HCT116 (cell line): ENCODE results near the gene PTH2. TPM values are rescaled to one million over a fixed set of nuclear protein-coding genes. Genes with fewer than 3 reads are reported as not detected.

Experiments
- ATAC-seq: fragments of 200-7000 bp; cut with Tn5 transposase; 2 replicates; pipeline ENCODE4 v1.9.1; 2020; ENCODE audit warnings: mild to moderate bottlenecking, moderate library complexity
- BruUV-seq: library from RNA; stranded (reverse); fragments of 400-500 nt; replicated peaks from 2 replicates; lab custom pipeline; 2021; lab: Mats Ljungman, UMichigan
- CTCF ChIA-PET: fragments of 300-600 bp; sonication (Branson Sonifier 250); formaldehyde crosslinking; loops from one replicate; lab custom pipeline; 2021; ENCODE audit warnings: antibody characterized with exemption; lab: Charles Lee
- POLR2A ChIA-PET: fragments of 300-600, 350-600 bp; sonication (Branson Sonifier 250); formaldehyde crosslinking; loops from one replicate; lab custom pipeline; 2021; ENCODE audit warnings: antibody characterized with exemption; lab: Charles Lee
- RAD21 ChIA-PET, 2 experiments: fragments of 300-600 bp; sonication (Branson Sonifier 250); formaldehyde crosslinking; loops; one replicate each; lab custom pipeline; 2023; ENCODE audit warnings: low total read pairs in 2 of 2; ENCODE audit not compliant: uncharacterized antibody in 2 of 2, unreplicated experiment in 2 of 2, low non-redundant PET in 1 of 2; lab: Charles Lee
- DNase-seq: peaks from one replicate; pipeline ENCODE4 v3.0.0-alpha.2; 2010; ENCODE audit warnings: low read depth, low spot score
- H2AFZ ChIP-seq: fragments of 200-600 bp; shearing (Covaris generic), sonication (generic); 2 replicates; pipeline ENCODE4 v1.6.1; 2017; ENCODE audit warnings: low read depth, mixed run types, mixed read lengths, antibody characterized with exemption, low read length; ENCODE audit not compliant: poor library complexity, severe bottlenecking
- H3K27ac ChIP-seq: 2 replicates; pipeline ENCODE4 v1.5.1; 2012; ENCODE audit warnings: low read depth, low read length
- H3K27me3 ChIP-seq: fragments of 200-600 bp; sonication (generic); 2 replicates; pipeline ENCODE4 v1.6.1; 2016; ENCODE audit warnings: mixed run types, low read length, mixed read lengths; ENCODE audit not compliant: insufficient read depth
- H3K36me3 ChIP-seq, 2 experiments: fragments of 200-500 bp in 1 of 2; fragments of 200-600 bp in 1 of 2; sonication (Bioruptor generic) in 1 of 2; sonication (generic) in 1 of 2; 2 replicates each; pipeline versions ENCODE4 v1.5.1 to v1.6.1; 2014 to 2016; ENCODE audit warnings: low read length in 2 of 2, inconsistent platforms in 1 of 2, mixed read lengths in 1 of 2, mixed run types in 1 of 2; ENCODE audit not compliant: insufficient read depth in 2 of 2, control insufficient read depth in 1 of 2
- H3K4me1 ChIP-seq, 2 experiments: fragments of 200-600 bp in 1 of 2; sonication (generic) in 1 of 2; 2 replicates each; pipeline versions ENCODE4 v1.5.1 to v1.6.1; 2012 to 2017; ENCODE audit warnings: low read length in 2 of 2, inconsistent platforms in 1 of 2, mild to moderate bottlenecking in 1 of 2, mixed read lengths in 1 of 2, mixed run types in 1 of 2, moderate library complexity in 1 of 2; ENCODE audit not compliant: insufficient read depth in 2 of 2, control insufficient read depth in 1 of 2
- H3K4me2 ChIP-seq: fragments of 200-600 bp; sonication (generic); 2 replicates; pipeline ENCODE4 v1.6.1; 2017; ENCODE audit warnings: mixed run types, low read length, mixed read lengths
- H3K4me3 ChIP-seq, 2 experiments: fragments of 200-600 bp in 1 of 2; sonication (generic) in 1 of 2; replicated peaks in 1 of 2; 2 replicates each; pipeline ENCODE4 v1.5.1; 2011 to 2016; ENCODE audit warnings: low read length in 2 of 2, control low read depth in 1 of 2, low read depth in 1 of 2, mild to moderate bottlenecking in 1 of 2, mixed read lengths in 1 of 2, mixed run types in 1 of 2
- H3K79me2 ChIP-seq: fragments of 200-600 bp; sonication (generic); 2 replicates; pipeline ENCODE4 v1.6.1; 2017; ENCODE audit warnings: mild to moderate bottlenecking, mixed run types, low read length, moderate library complexity, mixed read lengths; ENCODE audit not compliant: insufficient read depth
- H3K9ac ChIP-seq: fragments of 200-600 bp; sonication (generic); 2 replicates; pipeline ENCODE4 v1.6.1; 2016; ENCODE audit warnings: low read length, mixed read lengths
- H3K9me2 ChIP-seq: fragments of 200-600 bp; sonication (generic), shearing (Covaris generic); 2 replicates; pipeline ENCODE4 v1.6.1; 2017; ENCODE audit warnings: mixed run types, mild to moderate bottlenecking, moderate library complexity; ENCODE audit not compliant: insufficient read depth
- H3K9me3 ChIP-seq, 2 experiments: fragments of 200-500 bp in 1 of 2; fragments of 200-600 bp in 1 of 2; sonication (Bioruptor generic) in 1 of 2; sonication (generic) in 1 of 2; 2 replicates each; pipeline ENCODE4 v1.6.1; 2014 to 2017; ENCODE audit warnings: low read length in 2 of 2, mixed read lengths in 2 of 2, inconsistent platforms in 1 of 2, low read depth in 1 of 2, mild to moderate bottlenecking in 1 of 2, mixed run types in 1 of 2, moderate library complexity in 1 of 2; ENCODE audit not compliant: control insufficient read depth in 1 of 2, insufficient read depth in 1 of 2
- H4K20me1 ChIP-seq: fragments of 200-600 bp; sonication (generic), shearing (Covaris generic); 2 replicates; pipeline ENCODE4 v1.6.1; 2017; ENCODE audit warnings: mixed run types, mild to moderate bottlenecking, moderate library complexity; ENCODE audit not compliant: insufficient read depth
- ATF3 ChIP-seq: IDR thresholded peaks from 2 replicates; pipeline ENCODE4 v1.6.1; 2012
- CBX3 ChIP-seq: IDR thresholded peaks from 2 replicates; pipeline ENCODE4 v1.6.1; 2012; ENCODE audit warnings: low read depth
- CEBPB ChIP-seq: IDR thresholded peaks from 2 replicates; pipeline ENCODE4 v1.6.1; 2012; ENCODE audit warnings: low read depth
- FOSL1 ChIP-seq: IDR thresholded peaks from 2 replicates; pipeline ENCODE4 v1.6.1; 2012; ENCODE audit warnings: low read depth
- JUND ChIP-seq: IDR thresholded peaks from 2 replicates; pipeline ENCODE4 v1.6.1; 2012
- POLR2A ChIP-seq: IDR thresholded peaks from 2 replicates; pipeline ENCODE4 v1.7.0; 2011; ENCODE audit warnings: borderline replicate concordance; ENCODE audit not compliant: insufficient read depth, insufficient read length; ENCODE audit errors: extremely low read depth
- SP1 ChIP-seq: IDR thresholded peaks from 2 replicates; pipeline ENCODE4 v1.6.1; 2012; ENCODE audit warnings: low read depth
- SRF ChIP-seq: IDR thresholded peaks from 2 replicates; pipeline ENCODE4 v1.6.1; 2012; ENCODE audit warnings: low read depth
- TCF7L2 ChIP-seq: IDR thresholded peaks from 2 replicates; pipeline ENCODE4 v1.7.0; 2011; ENCODE audit warnings: borderline replicate concordance, inconsistent platforms; ENCODE audit not compliant: insufficient read depth, insufficient read length; ENCODE audit errors: extremely low read depth
- YY1 ChIP-seq: IDR thresholded peaks from 2 replicates; pipeline ENCODE4 v1.6.1; 2011; ENCODE audit warnings: low read length, low read depth, moderate library complexity, mild to moderate bottlenecking; ENCODE audit not compliant: insufficient replicate concordance; ENCODE audit errors: extremely low read depth
- ZFX ChIP-seq: fragments of 450-650 bp; IDR thresholded peaks from 2 replicates; pipeline ENCODE4 v1.6.1; 2017
- ZNF274 ChIP-seq: fragments of 200-500 bp; sonication (Bioruptor generic); IDR thresholded peaks from 2 replicates; pipeline ENCODE4 v1.6.1; 2014; ENCODE audit warnings: mild to moderate bottlenecking, low read depth, low read length, inconsistent platforms
- intact Hi-C: fragments of 100-400 bp; cut with micrococcal nuclease; formaldehyde crosslinking; loops from 2 replicates; pipeline ENCODE4 v1.10.0; 2022
- total RNA-seq: library from RNA; stranded (reverse); gene quantifications from one replicate; pipeline ENCODE4 v1.2.1, GENCODE V29; 2021; ENCODE audit not compliant: unreplicated experiment
- TF ChIP-seq, protein P1 (sequence below): IDR thresholded peaks from 2 replicates; pipeline ENCODE4 v1.6.1; 2012
- TF ChIP-seq, protein P2 (sequence below): IDR thresholded peaks from 2 replicates; pipeline ENCODE4 v1.6.1; 2012; ENCODE audit warnings: low read depth

PTH2 gene
- total RNA-seq, 1 experiment from 2014 or later, result 9.5 TPM

DNA sequence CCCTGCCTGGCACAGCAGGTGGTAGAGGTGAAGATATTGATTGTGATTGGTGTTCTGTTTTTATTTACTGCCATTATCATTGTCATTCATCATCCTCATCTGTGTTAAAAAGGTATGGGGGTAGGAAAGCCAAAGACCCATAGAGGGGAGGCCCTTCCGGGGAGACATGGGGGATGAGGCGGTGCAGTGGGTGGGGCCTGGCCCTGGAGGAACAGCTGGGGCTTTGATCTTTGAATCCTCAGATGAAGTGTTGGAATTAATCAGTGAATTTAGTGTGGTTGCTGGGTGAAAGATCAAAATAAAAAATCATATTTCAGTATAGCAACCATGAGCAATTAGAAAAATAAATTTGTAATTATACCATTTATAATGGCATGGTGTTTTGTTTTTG, 7.4 kb downstream of the PTH2 start:
- Histone ChIP-seq H3K27ac (no peak overlapping the region), H3K79me2 (no peaks in the 10 kb centered on the region), H3K9me3 (no peaks in the 10 kb centered on the region), H4K20me1 (no peaks in the 10 kb centered on the region), H2AFZ (no peak overlapping the region), H3K9ac (no peak overlapping the region), H3K27me3 (peaks cover 10% of the 10 kb centered on the region; the same call in 1 of the 2 replicates), H3K4me2 (no peak overlapping the region), H3K4me1 (peaks cover 0 to 5% of the 10 kb centered on the region in 2 experiments; a peak in 1 of 4 replicates), H3K36me3 (no peaks in the 10 kb centered on the region), H3K4me3 (no peak overlapping the region), H3K9me2 (no peaks in the 10 kb centered on the region)
- no peak for DNase-seq
- no peak for ATAC-seq
- BruUV-seq, result no TSS peak
- intact Hi-C loops, result no loop called here
- POLR2A ChIA-PET, result no interaction called here
- TF ChIP-seq SRF, result no peak
- TF ChIP-seq FOSL1, result no peak
- RAD21 ChIA-PET, result no interaction called here
- CTCF ChIA-PET, result no interaction called here

DNA sequence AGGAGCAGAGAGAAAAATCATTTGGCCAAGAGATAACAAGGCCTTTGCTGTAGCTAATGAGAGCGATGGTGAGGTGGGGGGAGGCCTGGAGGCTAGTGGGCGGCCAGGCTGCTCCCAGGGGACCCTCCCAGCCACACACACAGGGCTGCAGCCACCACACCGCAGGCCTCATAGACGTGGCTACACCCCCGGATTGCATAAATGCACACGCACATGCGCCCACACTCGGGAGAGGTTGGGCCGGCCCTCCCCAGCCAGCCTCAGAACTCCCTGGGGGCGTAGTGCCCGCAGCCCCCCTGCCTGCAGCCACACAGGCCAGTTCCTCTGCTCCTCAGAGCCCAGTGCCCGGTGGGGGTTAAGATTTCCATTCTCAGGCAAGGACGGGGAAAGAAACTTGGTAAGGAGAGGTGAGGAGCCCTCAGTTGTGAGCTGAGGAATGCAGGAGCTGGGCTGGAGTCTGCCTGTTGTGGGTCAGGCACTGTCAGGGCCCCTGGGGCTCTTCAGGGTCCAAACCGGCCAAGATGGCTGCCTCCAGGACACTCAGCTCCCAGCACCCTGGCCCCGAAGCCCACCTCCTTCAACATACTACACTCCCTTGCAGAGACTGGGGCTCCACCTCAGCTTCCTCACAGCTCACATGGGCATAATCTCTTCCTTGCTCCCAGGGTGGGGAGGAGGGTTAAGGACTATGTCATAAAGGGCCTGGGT, 8.0 kb downstream of the PTH2 start:
- no TSS peak for BruUV-seq
- Histone ChIP-seq H3K27ac (no peak overlapping the region), H3K9me2 (no peaks in the 10 kb centered on the region), H3K9ac (no peak overlapping the region), H3K4me1 (peaks cover 0 to 5% of the 10 kb centered on the region in 2 experiments; a peak in 1 of 4 replicates), H3K4me3 (no peak overlapping the region), H3K9me3 (no peaks in the 10 kb centered on the region), H3K27me3 (peaks cover 5% of the 10 kb centered on the region; the same call in 1 of the 2 replicates), H4K20me1 (no peaks in the 10 kb centered on the region), H3K4me2 (no peak overlapping the region), H3K79me2 (no peaks in the 10 kb centered on the region), H3K36me3 (no peaks in the 10 kb centered on the region), H2AFZ (no peak overlapping the region)
- DNase-seq (no peak), ATAC-seq (no peak)
- intact Hi-C loops, result no loop called here
- RAD21 ChIA-PET, result no interaction called here
- CTCF ChIA-PET, result no interaction called here
- TF ChIP-seq ATF3 (no peak), SP1 (no peak), YY1 (no peak), FOSL1 (no peak), TCF7L2 (no peak), CEBPB (no peak), ZFX (no peak), JUND (no peak), ZNF274 (no peak), CBX3 (no peak), POLR2A (no peak)
- TF ChIP-seq, protein P1, sequence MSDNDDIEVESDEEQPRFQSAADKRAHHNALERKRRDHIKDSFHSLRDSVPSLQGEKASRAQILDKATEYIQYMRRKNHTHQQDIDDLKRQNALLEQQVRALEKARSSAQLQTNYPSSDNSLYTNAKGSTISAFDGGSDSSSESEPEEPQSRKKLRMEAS, result no peak
- TF ChIP-seq, protein P2, sequence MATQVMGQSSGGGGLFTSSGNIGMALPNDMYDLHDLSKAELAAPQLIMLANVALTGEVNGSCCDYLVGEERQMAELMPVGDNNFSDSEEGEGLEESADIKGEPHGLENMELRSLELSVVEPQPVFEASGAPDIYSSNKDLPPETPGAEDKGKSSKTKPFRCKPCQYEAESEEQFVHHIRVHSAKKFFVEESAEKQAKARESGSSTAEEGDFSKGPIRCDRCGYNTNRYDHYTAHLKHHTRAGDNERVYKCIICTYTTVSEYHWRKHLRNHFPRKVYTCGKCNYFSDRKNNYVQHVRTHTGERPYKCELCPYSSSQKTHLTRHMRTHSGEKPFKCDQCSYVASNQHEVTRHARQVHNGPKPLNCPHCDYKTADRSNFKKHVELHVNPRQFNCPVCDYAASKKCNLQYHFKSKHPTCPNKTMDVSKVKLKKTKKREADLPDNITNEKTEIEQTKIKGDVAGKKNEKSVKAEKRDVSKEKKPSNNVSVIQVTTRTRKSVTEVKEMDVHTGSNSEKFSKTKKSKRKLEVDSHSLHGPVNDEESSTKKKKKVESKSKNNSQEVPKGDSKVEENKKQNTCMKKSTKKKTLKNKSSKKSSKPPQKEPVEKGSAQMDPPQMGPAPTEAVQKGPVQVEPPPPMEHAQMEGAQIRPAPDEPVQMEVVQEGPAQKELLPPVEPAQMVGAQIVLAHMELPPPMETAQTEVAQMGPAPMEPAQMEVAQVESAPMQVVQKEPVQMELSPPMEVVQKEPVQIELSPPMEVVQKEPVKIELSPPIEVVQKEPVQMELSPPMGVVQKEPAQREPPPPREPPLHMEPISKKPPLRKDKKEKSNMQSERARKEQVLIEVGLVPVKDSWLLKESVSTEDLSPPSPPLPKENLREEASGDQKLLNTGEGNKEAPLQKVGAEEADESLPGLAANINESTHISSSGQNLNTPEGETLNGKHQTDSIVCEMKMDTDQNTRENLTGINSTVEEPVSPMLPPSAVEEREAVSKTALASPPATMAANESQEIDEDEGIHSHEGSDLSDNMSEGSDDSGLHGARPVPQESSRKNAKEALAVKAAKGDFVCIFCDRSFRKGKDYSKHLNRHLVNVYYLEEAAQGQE, result no peak
- POLR2A ChIA-PET, result no interaction called here
